Endothelial cell of umbilical vein (primary cell): Measurements from ENCODE around the gene FERMT2. TPM values are rescaled to one million over a fixed set of nuclear protein-coding genes. Genes with fewer than 3 reads are reported as not detected.

Experiments used
- BruUV-seq: library from RNA; stranded (reverse); fragments of 400-500 nt; replicated peaks from 2 replicates; lab custom pipeline; 2021; lab: Mats Ljungman, UMichigan
- CTCF ChIA-PET: fragments of 300-600, 350-600 bp; sonication (Branson Sonifier 250); formaldehyde crosslinking; loops from one replicate; lab custom pipeline; 2021; ENCODE audit warnings: antibody characterized with exemption, inconsistent platforms; lab: Charles Lee
- POLR2A ChIA-PET: fragments of 300-600, 350-600 bp; sonication (Branson Sonifier 250); formaldehyde crosslinking; loops from one replicate; lab custom pipeline; 2021; ENCODE audit warnings: antibody characterized with exemption, inconsistent platforms; lab: Charles Lee
- DNase-seq: peaks from one replicate; pipeline ENCODE4 v3.0.0-alpha.2; 2011; ENCODE audit warnings: low read depth, low spot score
- FAIRE-seq: peaks from 2 replicates; lab custom pipeline; 2011; peaks lifted over from hg19 to GRCh38; lab: Jason Lieb, UNC
- H2AFZ ChIP-seq: 2 replicates; pipeline ENCODE4 v1.6.0; 2012; ENCODE audit warnings: low read depth, low read length, control low read depth, inconsistent platforms
- H3K27ac ChIP-seq: 2 replicates; pipeline ENCODE4 v1.5.1; 2011; ENCODE audit warnings: low read depth, mild to moderate bottlenecking, control low read depth, low read length, moderate library complexity; ENCODE audit not compliant: insufficient read depth
- H3K27me3 ChIP-seq, 2 experiments: 2 replicates each; pipeline versions ENCODE4 v1.6.0 to v1.6.1; 2011; ENCODE audit warnings: low read length in 2 of 2, mixed read lengths in 1 of 2; ENCODE audit not compliant: control insufficient read depth in 2 of 2, insufficient read depth in 2 of 2
- H3K36me3 ChIP-seq, 2 experiments: 2 replicates in 1 of 2; 3 replicates in 1 of 2; pipeline ENCODE4 v1.5.1; 2011; ENCODE audit warnings: low read length in 2 of 2, mild to moderate bottlenecking in 1 of 2, moderate library complexity in 1 of 2; ENCODE audit not compliant: control insufficient read depth in 2 of 2, insufficient read depth in 2 of 2; ENCODE audit errors: extremely low read depth in 1 of 2
- H3K4me1 ChIP-seq: 3 replicates; pipeline ENCODE4 v1.5.1; 2011; ENCODE audit warnings: mild to moderate bottlenecking, low read length; ENCODE audit not compliant: control insufficient read depth, insufficient read depth; ENCODE audit errors: extremely low read depth
- H3K4me2 ChIP-seq: 2 replicates; pipeline ENCODE4 v1.6.1; 2011; ENCODE audit warnings: low read length, control low read depth, mixed read lengths; ENCODE audit not compliant: insufficient read depth
- H3K4me3 ChIP-seq, 3 experiments: fragments of 200-600 bp in 1 of 3; sonication (generic), shearing (Covaris generic) in 1 of 3; replicated peaks in 1 of 3; 2 replicates each; pipeline ENCODE4 v1.5.1; 2011 to 2016; ENCODE audit warnings: control low read depth in 3 of 3, low read length in 3 of 3, mild to moderate bottlenecking in 2 of 3, inconsistent platforms in 1 of 3, low read depth in 1 of 3, moderate library complexity in 1 of 3; ENCODE audit not compliant: insufficient read depth in 1 of 3
- H3K79me2 ChIP-seq: 2 replicates; pipeline ENCODE4 v1.6.0; 2012; ENCODE audit warnings: low read length, inconsistent platforms; ENCODE audit not compliant: control insufficient read depth, insufficient read depth
- H3K9ac ChIP-seq: replicated peaks from 2 replicates; pipeline ENCODE3; 2011; ENCODE audit warnings: low read length, control low read depth; ENCODE audit not compliant: insufficient read depth; ENCODE audit errors: extremely low read depth
- H3K9me1 ChIP-seq: replicated peaks from 3 replicates; pipeline ENCODE4 v1.6.0; 2011; ENCODE audit warnings: mild to moderate bottlenecking, low read length; ENCODE audit not compliant: control insufficient read depth, insufficient read depth; ENCODE audit errors: extremely low read depth
- H3K9me3 ChIP-seq: replicated peaks from 2 replicates; pipeline ENCODE4 v1.5.1; 2012; ENCODE audit warnings: low read length, inconsistent platforms; ENCODE audit not compliant: control insufficient read depth, insufficient read depth
- H4K20me1 ChIP-seq: replicated peaks from 2 replicates; pipeline ENCODE3; 2011; ENCODE audit warnings: mild to moderate bottlenecking, low read length; ENCODE audit not compliant: control insufficient read depth, insufficient read depth; ENCODE audit errors: extremely low read depth
- GATA2 ChIP-seq: IDR thresholded peaks from 2 replicates; pipeline ENCODE4 v1.7.0; 2011; ENCODE audit warnings: low read depth, mild to moderate bottlenecking, moderate library complexity, mixed read lengths, low read length; ENCODE audit not compliant: insufficient read length, insufficient read depth
- JUN ChIP-seq: IDR thresholded peaks from 2 replicates; pipeline ENCODE4 v1.6.1; 2011; ENCODE audit warnings: borderline replicate concordance, low read depth; ENCODE audit not compliant: insufficient read length, insufficient read depth
- MAX ChIP-seq: IDR thresholded peaks from 2 replicates; pipeline ENCODE4 v1.6.1; 2011; ENCODE audit not compliant: insufficient read depth, insufficient read length
- MYC ChIP-seq: IDR thresholded peaks from one replicate; pipeline ENCODE4 v1.6.1; 2011; ENCODE audit warnings: mild to moderate bottlenecking, low read depth, low read length
- POLR2A ChIP-seq: IDR thresholded peaks from 2 replicates; pipeline ENCODE4 v1.6.1; 2012; ENCODE audit warnings: low read depth, mild to moderate bottlenecking, control low read depth, low read length
- dilution Hi-C: fragments of 300-500 bp; cut with MboI; formaldehyde crosslinking; loops from one replicate; pipeline ENCODE4 v1.15.0; 2019; ENCODE audit warnings: low sequenced_read_pairs; ENCODE audit not compliant: extremely low pct_ligation_motif_present
- intact Hi-C: fragments of 100-400 bp; cut with micrococcal nuclease; formaldehyde crosslinking; loops from one replicate; pipeline ENCODE4 v1.10.0; 2022
- polyA plus RNA-seq, 4 experiments: library from polyadenylated mRNA; depleted of rRNA in 3 of 4; stranded (reverse) in 3 of 4; unstranded in 1 of 4; fragments of >200 nt; gene quantifications; 2 replicates each; pipeline versions ENCODE4 v1.2.1 to v1.2.3, GENCODE V29; 2011 to 2012; ENCODE audit warnings: missing spikeins in 1 of 4
- total RNA-seq: library from RNA; stranded (reverse); gene quantifications from 2 replicates; pipeline ENCODE4 v1.2.3, GENCODE V29; 2021
- TF ChIP-seq, protein P1 (sequence below), 2 donors: IDR thresholded peaks; 1 replicate in 1 of 2; 2 replicates in 1 of 2; pipeline ENCODE4 v1.5.1; 2011; ENCODE audit warnings: low read length in 2 of 2, mild to moderate bottlenecking in 2 of 2, moderate library complexity in 2 of 2, control low read depth in 1 of 2, inconsistent platforms in 1 of 2, low read depth in 1 of 2; ENCODE audit not compliant: insufficient read depth in 1 of 2; ENCODE audit errors: extremely low read depth in 1 of 2

Gene FERMT2
- total and polyA plus RNA-seq, 2 donors (not counting 3 experiments of a cell fraction or from before 2014, with no cell fraction given), result 58.7 to 108 TPM

DNA sequence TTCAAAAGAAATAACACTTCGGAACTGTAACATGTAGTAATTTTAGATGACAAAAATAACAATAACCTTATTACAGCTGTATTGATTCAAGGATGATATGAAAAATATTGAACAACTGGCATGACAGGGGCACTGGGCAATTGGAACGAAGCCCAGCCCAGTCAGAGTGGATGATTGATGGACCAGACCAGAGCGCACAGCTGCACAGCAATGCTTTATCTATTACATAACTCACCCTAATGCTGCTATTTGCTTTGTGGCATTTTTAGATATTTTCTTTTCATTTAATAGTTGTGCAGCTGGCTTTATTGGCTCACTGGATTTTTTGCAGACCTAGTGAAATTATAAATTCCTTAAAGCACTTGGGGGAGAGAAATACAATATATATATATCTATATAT is 26.9 kb upstream of the FERMT2 start:
- H4K20me1 ChIP-seq, result no peaks in the 10 kb centered on the region
- intact Hi-C loops, result no loop called here
- H3K4me2 ChIP-seq, result no peak overlapping the region
- H3K9me1 ChIP-seq, result no peaks in the 10 kb centered on the region
- no peak overlapping the region for H2AFZ ChIP-seq
- ChIA-PET POLR2A (no interaction called here), CTCF (interaction anchor here (1.2 kb wide), 1 partner anchor 55 kb away, joined by 3 read pairs; no protein-coding TSS in a partner anchor)
- FAIRE-seq, result no peak
- DNase-seq, result peak; percentile 16
- no peaks in the 10 kb centered on the region for H3K9me3 ChIP-seq
- H3K9ac ChIP-seq, result no peak overlapping the region
- no peaks in the 10 kb centered on the region for H3K4me1 ChIP-seq
- dilution Hi-C loops, result no loop called here
- H3K4me3 ChIP-seq, result no peak overlapping the region
- no peaks in the 10 kb centered on the region for H3K79me2 ChIP-seq
- no peak overlapping the region for H3K27ac ChIP-seq
- no peaks in the 10 kb centered on the region for H3K36me3 ChIP-seq
- H3K27me3 ChIP-seq, result peaks cover 0 to 2% of the 10 kb centered on the region in 2 experiments
- no TSS peak for BruUV-seq
- TF ChIP-seq POLR2A (no peak), JUN (no peak)

DNA sequence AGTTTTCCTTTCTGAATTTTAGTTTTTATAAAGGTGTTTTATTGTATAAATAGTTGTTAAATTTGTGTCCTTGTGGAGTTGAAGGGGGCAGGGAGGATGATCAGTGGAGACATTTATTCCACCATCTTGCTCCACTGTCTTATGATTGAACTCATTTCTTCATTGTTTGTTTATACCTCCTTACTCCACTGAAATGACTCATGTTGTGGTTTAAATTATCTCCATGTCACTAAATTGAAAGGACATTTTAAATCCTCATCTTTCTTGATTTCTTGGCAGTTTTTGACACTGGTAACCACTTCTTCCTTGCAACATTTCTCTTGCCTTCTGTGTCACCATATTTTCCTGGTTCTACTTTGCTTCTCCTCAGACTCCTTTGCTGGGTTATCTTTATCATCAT is 23.6 kb upstream of the FERMT2 start:
- peaks cover 0 to 2% of the 10 kb centered on the region in 2 experiments for H3K27me3 ChIP-seq
- intact Hi-C loops (no loop called here), dilution Hi-C loops (no loop called here)
- FAIRE-seq (no peak), DNase-seq (no peak)
- H3K9ac ChIP-seq, result no peak overlapping the region
- H4K20me1 ChIP-seq, result no peaks in the 10 kb centered on the region
- BruUV-seq, result no TSS peak
- no peaks in the 10 kb centered on the region for H3K4me1 ChIP-seq
- H3K36me3 ChIP-seq, result no peaks in the 10 kb centered on the region
- TF ChIP-seq MAX (no peak), MYC (no peak), JUN (no peak), GATA2 (no peak), POLR2A (no peak)
- TF ChIP-seq, protein P1, sequence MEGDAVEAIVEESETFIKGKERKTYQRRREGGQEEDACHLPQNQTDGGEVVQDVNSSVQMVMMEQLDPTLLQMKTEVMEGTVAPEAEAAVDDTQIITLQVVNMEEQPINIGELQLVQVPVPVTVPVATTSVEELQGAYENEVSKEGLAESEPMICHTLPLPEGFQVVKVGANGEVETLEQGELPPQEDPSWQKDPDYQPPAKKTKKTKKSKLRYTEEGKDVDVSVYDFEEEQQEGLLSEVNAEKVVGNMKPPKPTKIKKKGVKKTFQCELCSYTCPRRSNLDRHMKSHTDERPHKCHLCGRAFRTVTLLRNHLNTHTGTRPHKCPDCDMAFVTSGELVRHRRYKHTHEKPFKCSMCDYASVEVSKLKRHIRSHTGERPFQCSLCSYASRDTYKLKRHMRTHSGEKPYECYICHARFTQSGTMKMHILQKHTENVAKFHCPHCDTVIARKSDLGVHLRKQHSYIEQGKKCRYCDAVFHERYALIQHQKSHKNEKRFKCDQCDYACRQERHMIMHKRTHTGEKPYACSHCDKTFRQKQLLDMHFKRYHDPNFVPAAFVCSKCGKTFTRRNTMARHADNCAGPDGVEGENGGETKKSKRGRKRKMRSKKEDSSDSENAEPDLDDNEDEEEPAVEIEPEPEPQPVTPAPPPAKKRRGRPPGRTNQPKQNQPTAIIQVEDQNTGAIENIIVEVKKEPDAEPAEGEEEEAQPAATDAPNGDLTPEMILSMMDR (IDR thresholded peaks at IDR 0.05; ENCODE audit: extremely low read depth in 1 of 2, insufficient read depth in 1 of 2, low read depth in 1 of 2, low read length in 2 of 2), result no peak
- H2AFZ ChIP-seq, result no peak overlapping the region
- H3K79me2 ChIP-seq, result no peaks in the 10 kb centered on the region
- POLR2A ChIA-PET, result no interaction called here
- CTCF ChIA-PET, result no interaction called here
- H3K9me1 ChIP-seq, result no peaks in the 10 kb centered on the region
- H3K4me2 ChIP-seq, result no peak overlapping the region
- H3K27ac ChIP-seq, result no peak overlapping the region
- no peak overlapping the region for H3K4me3 ChIP-seq
- H3K9me3 ChIP-seq, result no peaks in the 10 kb centered on the region
